ENCODE results near the gene ABI3. TPM values are rescaled to one million over a fixed set of nuclear protein-coding genes. Genes with fewer than 3 reads are reported as not detected.

ABI3 gene
- total and polyA plus RNA-seq, 2 donors (not counting 1 experiment from before 2014, with no cell fraction given) = 15.6 to 23.3 TPM

DNA sequence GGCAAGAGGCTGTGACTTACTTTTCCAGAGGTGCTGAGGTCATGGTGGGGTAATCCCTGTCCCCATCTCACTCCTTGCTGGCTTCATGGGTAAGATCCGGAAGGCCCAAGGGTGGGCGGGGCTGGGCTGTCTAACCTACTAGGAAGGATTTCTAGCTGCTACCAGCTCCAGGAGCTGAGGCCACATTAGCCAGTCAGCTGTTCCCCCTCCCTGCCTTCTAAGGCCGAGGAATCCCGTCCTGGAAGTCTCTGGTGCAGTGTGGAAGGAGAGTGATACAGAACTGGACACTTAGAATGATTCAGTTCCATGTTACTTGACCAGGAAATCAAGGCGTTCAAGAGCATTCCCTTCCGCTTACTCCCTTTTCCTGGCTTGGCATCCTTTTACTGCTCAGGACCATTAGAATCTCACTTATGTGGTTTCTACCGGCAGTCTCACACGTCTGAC lies 9.0 kb upstream of the ABI3 start:
- Histone ChIP-seq H3K4me2 (replicated peaks; ENCODE audit: low read depth, low read length, poor library complexity, severe bottlenecking) (no peak overlapping the region), H4K20me1 (ENCODE audit: control insufficient read depth, insufficient read depth, low read length, poor library complexity, severe bottlenecking) (no peaks in the 10 kb centered on the region), H3K36me3 (replicated peaks in 1 of 2; ENCODE audit: control extremely low read depth in 1 of 2, control insufficient read depth in 1 of 2, extremely low read depth in 1 of 2, insufficient read depth in 2 of 2, low read length in 1 of 2) (peaks cover 0 to 3% of the 10 kb centered on the region in 2 experiments), H3K27me3 (replicated peaks in 1 of 4; ENCODE audit: control extremely low read depth in 1 of 4, control insufficient read depth in 3 of 4, insufficient read depth in 4 of 4, low read length in 3 of 4) (no peaks in the 10 kb centered on the region), H3K79me2 (ENCODE audit: control insufficient read depth, insufficient read depth, low read length) (no peaks in the 10 kb centered on the region), H3K9ac (ENCODE audit: low read length) (no peak overlapping the region), H2AFZ (ENCODE audit: insufficient read depth, low read depth, low read length, poor library complexity, severe bottlenecking) (no peak overlapping the region), H3K9me3 (ENCODE audit: control extremely low read depth in 1 of 3, control insufficient read depth in 2 of 3, insufficient read depth in 1 of 3, low read length in 2 of 3) (no peaks in the 10 kb centered on the region), H3K4me1 (ENCODE audit: control insufficient read depth in 2 of 2, insufficient read depth in 2 of 2, low read length in 2 of 2) (no peaks in the 10 kb centered on the region), H3K4me3 (ENCODE audit: control extremely low read depth in 1 of 5, extremely low read depth in 1 of 5, insufficient read depth in 1 of 5, low read depth in 2 of 5, low read length in 4 of 5) (no peak overlapping the region), H3K27ac (ENCODE audit: low read length in 2 of 2) (no peak overlapping the region)
- no peaks in the 10 kb centered on the region for H3K9me3 Mint-ChIP-seq (ENCODE audit: insufficient read depth)
- no peak overlapping the region for H3K27ac Mint-ChIP-seq
- WGBS (ENCODE audit: insufficient coverage) = 99% methylated on average over 6 of the region's 8 CpGs
- no peaks in the 10 kb centered on the region for H3K4me1 Mint-ChIP-seq
- ChIA-PET CTCF (interaction anchor here (1.9 to 4.5 kb wide), 2 partner anchors 20 to 25 kb away, joined by 7 to 32 read pairs; no protein-coding TSS in a partner anchor), POLR2A (no interaction called here)
- no peaks in the 10 kb centered on the region for H3K27me3 Mint-ChIP-seq
- intact Hi-C loops (cut with micrococcal nuclease) = no loop called here
- ATAC-seq (ENCODE audit: low read depth) (no peak), DNase-seq (no peak)
- no peak for TF ChIP-seq EZH2 (IDR thresholded peaks at IDR 0.05; ENCODE audit: borderline replicate concordance, insufficient read depth, low read depth, low read length, poor library complexity, severe bottlenecking)
- TF ChIP-seq, protein P1, sequence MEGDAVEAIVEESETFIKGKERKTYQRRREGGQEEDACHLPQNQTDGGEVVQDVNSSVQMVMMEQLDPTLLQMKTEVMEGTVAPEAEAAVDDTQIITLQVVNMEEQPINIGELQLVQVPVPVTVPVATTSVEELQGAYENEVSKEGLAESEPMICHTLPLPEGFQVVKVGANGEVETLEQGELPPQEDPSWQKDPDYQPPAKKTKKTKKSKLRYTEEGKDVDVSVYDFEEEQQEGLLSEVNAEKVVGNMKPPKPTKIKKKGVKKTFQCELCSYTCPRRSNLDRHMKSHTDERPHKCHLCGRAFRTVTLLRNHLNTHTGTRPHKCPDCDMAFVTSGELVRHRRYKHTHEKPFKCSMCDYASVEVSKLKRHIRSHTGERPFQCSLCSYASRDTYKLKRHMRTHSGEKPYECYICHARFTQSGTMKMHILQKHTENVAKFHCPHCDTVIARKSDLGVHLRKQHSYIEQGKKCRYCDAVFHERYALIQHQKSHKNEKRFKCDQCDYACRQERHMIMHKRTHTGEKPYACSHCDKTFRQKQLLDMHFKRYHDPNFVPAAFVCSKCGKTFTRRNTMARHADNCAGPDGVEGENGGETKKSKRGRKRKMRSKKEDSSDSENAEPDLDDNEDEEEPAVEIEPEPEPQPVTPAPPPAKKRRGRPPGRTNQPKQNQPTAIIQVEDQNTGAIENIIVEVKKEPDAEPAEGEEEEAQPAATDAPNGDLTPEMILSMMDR (IDR thresholded peaks at IDR 0.05) = no peak
- H3K4me3 Mint-ChIP-seq = no peak overlapping the region

DNA sequence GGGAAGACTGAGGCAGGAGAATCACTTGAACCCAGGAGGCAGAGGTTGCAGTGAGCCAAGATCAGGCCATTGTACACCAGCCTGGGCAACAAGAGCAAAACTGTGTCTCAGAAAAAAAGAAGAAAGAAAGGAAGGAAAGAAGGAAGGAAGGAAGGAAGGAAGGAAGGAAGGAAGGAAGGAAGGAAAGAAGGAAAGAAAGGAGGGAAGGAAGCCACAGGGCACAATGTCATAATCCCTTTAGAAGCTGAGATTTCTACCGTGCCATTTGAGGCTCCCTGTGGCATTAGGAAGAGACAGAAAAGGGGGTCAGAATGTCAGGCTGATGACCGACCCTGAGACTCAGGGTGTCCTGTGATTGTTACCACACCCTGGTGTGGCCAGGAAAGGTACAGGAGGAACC lies 6.7 kb upstream of the ABI3 start:
- H3K4me1 Mint-ChIP-seq = peaks cover 1% of the 10 kb centered on the region
- no peak for TF ChIP-seq EZH2 (IDR thresholded peaks at IDR 0.05; ENCODE audit: borderline replicate concordance, insufficient read depth, low read depth, low read length, poor library complexity, severe bottlenecking)
- TF ChIP-seq, protein P1 (IDR thresholded peaks at IDR 0.05) = no peak
- H3K9ac ChIP-seq (ENCODE audit: low read length) = no peak overlapping the region
- DNase-seq = no peak
- H3K27ac Mint-ChIP-seq = no peak overlapping the region
- no peak overlapping the region for H3K4me3 Mint-ChIP-seq
- intact Hi-C loops (cut with micrococcal nuclease) = no loop called here
- no peak overlapping the region for H3K4me2 ChIP-seq (replicated peaks; ENCODE audit: low read depth, low read length, poor library complexity, severe bottlenecking)
- peaks cover 14% of the 10 kb centered on the region for H3K79me2 ChIP-seq (ENCODE audit: control insufficient read depth, insufficient read depth, low read length)
- H3K27me3 Mint-ChIP-seq = no peaks in the 10 kb centered on the region
- no peaks in the 10 kb centered on the region for H3K9me3 ChIP-seq (ENCODE audit: control extremely low read depth in 1 of 3, control insufficient read depth in 2 of 3, insufficient read depth in 1 of 3, low read length in 2 of 3)
- no peaks in the 10 kb centered on the region for H3K9me3 Mint-ChIP-seq (ENCODE audit: insufficient read depth)
- H3K4me1 ChIP-seq (ENCODE audit: control insufficient read depth in 2 of 2, insufficient read depth in 2 of 2, low read length in 2 of 2) = peaks cover under 1 to 5% of the 10 kb centered on the region in 2 donors
- ChIA-PET POLR2A (no interaction called here), CTCF (interaction anchor here (2.8 kb wide), 1 partner anchor 23 kb away, joined by 13 read pairs; no protein-coding TSS in a partner anchor)
- no peaks in the 10 kb centered on the region for H4K20me1 ChIP-seq (ENCODE audit: control insufficient read depth, insufficient read depth, low read length, poor library complexity, severe bottlenecking)
- H3K4me3 ChIP-seq (ENCODE audit: control extremely low read depth in 1 of 5, extremely low read depth in 1 of 5, insufficient read depth in 1 of 5, low read depth in 2 of 5, low read length in 4 of 5) = no peak overlapping the region
- H3K27me3 ChIP-seq (replicated peaks in 1 of 4; ENCODE audit: control extremely low read depth in 1 of 4, control insufficient read depth in 3 of 4, insufficient read depth in 4 of 4, low read length in 3 of 4) = no peaks in the 10 kb centered on the region
- H3K36me3 ChIP-seq (replicated peaks in 1 of 2; ENCODE audit: control extremely low read depth in 1 of 2, control insufficient read depth in 1 of 2, extremely low read depth in 1 of 2, insufficient read depth in 2 of 2, low read length in 1 of 2) = peaks cover 0 to 3% of the 10 kb centered on the region in 2 experiments
- 94% methylated on average over 2 of the region's 2 CpGs for WGBS (ENCODE audit: insufficient coverage)
- H3K27ac ChIP-seq (ENCODE audit: low read length in 2 of 2) = no peak overlapping the region
- H2AFZ ChIP-seq (ENCODE audit: insufficient read depth, low read depth, low read length, poor library complexity, severe bottlenecking) = no peak overlapping the region
- no peak for ATAC-seq (ENCODE audit: low read depth)
